Heart right ventricle (tissue), 16 donors: ENCODE measurements around the gene EVC. TPM values are rescaled to one million over a fixed set of nuclear protein-coding genes. Genes with fewer than 3 reads are reported as not detected.
A peak's percentile ranks its signal among the peaks of the same experiment; 100 is the strongest.

Source experiments
- ATAC-seq, 8 donors: fragments of 200-7000 bp; cut with Tn5 transposase; one replicate each; pipeline ENCODE4 v1.9.1; 2020; ENCODE audit warnings: mild to moderate bottlenecking in 8 of 8, moderate library complexity in 8 of 8, moderate number of reproducible peaks in 1 of 8
- DNase-seq, 2 donors: peaks; one replicate each; pipeline ENCODE4 v3.0.0-alpha.2; 2020
- H3K27ac ChIP-seq, 10 donors: fragments of 200-600 bp; sonication (generic) in 2 of 10; one replicate each; pipeline versions ENCODE4 v1.5.0 to v1.8.0; 2020 to 2022; ENCODE audit warnings: mild to moderate bottlenecking in 3 of 10
- H3K27me3 ChIP-seq, 7 donors: fragments of 200-600 bp; one replicate each; pipeline ENCODE4 v1.8.0; 2021 to 2022; ENCODE audit warnings: mild to moderate bottlenecking in 2 of 7
- H3K36me3 ChIP-seq, 9 donors: fragments of 200-600 bp; sonication (generic) in 1 of 9; one replicate each; pipeline versions ENCODE4 v1.5.0 to v1.8.0; 2020 to 2022; ENCODE audit warnings: mild to moderate bottlenecking in 2 of 9
- H3K4me1 ChIP-seq, 9 donors: fragments of 200-600 bp; sonication (generic) in 1 of 9; one replicate each; pipeline versions ENCODE4 v1.5.0 to v1.8.0; 2020 to 2022; ENCODE audit warnings: mild to moderate bottlenecking in 4 of 9
- H3K4me3 ChIP-seq, 10 donors: fragments of 200-600 bp; sonication (generic) in 2 of 10; one replicate each; pipeline versions ENCODE4 v1.5.0 to v1.8.0; 2020 to 2022; ENCODE audit warnings: mild to moderate bottlenecking in 7 of 10, moderate library complexity in 2 of 10
- H3K9me3 ChIP-seq, 11 donors: fragments of 200-600 bp in 10 of 11; sonication (generic) in 2 of 11; one replicate each; pipeline versions ENCODE4 v1.5.0 to v1.8.0; 2013 to 2022; ENCODE audit warnings: mild to moderate bottlenecking in 2 of 11, control low read depth in 1 of 11, moderate library complexity in 1 of 11
- CTCF ChIP-seq, 9 donors: fragments of 200-600 bp; sonication (generic) in 2 of 9; IDR thresholded peaks; one replicate each; pipeline versions ENCODE4 v1.5.0 to v1.8.0; 2021 to 2022; ENCODE audit warnings: antibody characterized with exemption in 9 of 9, mild to moderate bottlenecking in 5 of 9, moderate library complexity in 1 of 9
- WGBS, 2 donors: extraction: QIAGEN DNeasy Blood & Tissue Kit; methylation state at CpG; one replicate each; pipeline ENCODE4 v1.1.7; 2013; ENCODE audit warnings: inconsistent platforms in 1 of 2; 5-methylcytosine and 5-hydroxymethylcytosine counted together
- intact Hi-C, 10 donors: fragments of 100-400 bp; cut with DNase I; formaldehyde crosslinking; loops; one replicate each; pipeline versions ENCODE4 v1.11.1 to v1.14.2; 2022
- long read RNA-seq, 3 donors: library from polyadenylated mRNA; unstranded; transcript quantifications; one replicate each; pipeline ENCODE4 v2.0.0, GENCODE V29; 2020 to 2021
- polyA plus RNA-seq, 2 donors: library from polyadenylated mRNA; stranded (reverse); fragments of 200-250 nt; gene quantifications; one replicate each; pipeline ENCODE4 v1.2.3, GENCODE V29; 2013
- total RNA-seq, 10 donors: library from RNA; stranded (reverse); fragmentation: NEBNext Ultra II Directional in 3 of 10; extraction: Animal tissue kit (Norgen Biotek cat#: 25700) in 3 of 10; gene quantifications; one replicate each; pipeline versions ENCODE4 v1.2.1 to v1.2.4, GENCODE V29; 2021 to 2023
- donor health status: Arrhythmogenic right ventricular cardiomyopathy.
- donor health status: ischemic (EF 13 %, LVEDD 7.1; RV severe dilation, severe dysfunction).
- donor health status: healthy with polysubstance abuse.
- donor health status: DM: no; HTN: yes; CAD: no.
- donor health status: DM: no; HTN: no; CAD: no.
- donor health status: ischemic (EF 25% LVEDD 6.9; RV normal size, moderate dysfunction).
- donor health status: ischemic (EF 25% LVEDD 5.7; RV mildly dilated, moderate dysfunction).
- donor health status: healthy.
- donor health status: DM: yes; HTN: yes; CAD: no.
- donor health status: Ischemic cardiomyopathy.
- donor health status: ischemic (EF 35%, LVEDD 5.7; RV mildly dilated, moderate dysfunction).
- donor health status: nonischemic (EF 11% LVEDD 7.7; RV severe dilation, severe dysfunction).
- donor health status: DM: yes; HTN: yes; CAD: no.
- donor health status: PGD.
- donor health status: ischemic (EF 29% LVEDD 5.4; RV normal size, mild dysfunction).
- donor health status: nonischemic (EF 23%, LVEDD 6.1; RV moderate dilation, normal function).

Gene EVC
- 1 to 10 TPM; 3.3 to 7.5 (median 5.0) TPM for total RNA-seq
- polyA plus RNA-seq, result 1 to 10 TPM in 1 of 2 donors, under 1 TPM in 1; 0.97 to 3.0 TPM
- long read RNA-seq, donor 1, partial matches to known transcripts, result 1 of 5 reads
- long read RNA-seq, donor 1, other reads (novel, unspliced or antisense), result 4 of 5 reads
- long read RNA-seq, donor 2, partial matches to known transcripts, result 2 of 6 reads
- long read RNA-seq, donor 2, other reads (novel, unspliced or antisense), result 4 of 6 reads
- long read RNA-seq, donor 3, partial matches to known transcripts, result 0 of 12 reads
- long read RNA-seq, donor 3, other reads (novel, unspliced or antisense), result 12 of 12 reads

- peaks cover 0 to 18% (median 7%) of the 10 kb centered on the region in 11 donors for H3K9me3 ChIP-seq
- H3K4me3 ChIP-seq, result peak within 1 kb of the TSS; percentile 20 to 61 (median 54)
- DNase-seq, result peak; percentile 84 to 85
- peaks cover 0 to 54% (median 25%) of the 10 kb centered on the region in 7 donors for H3K27me3 ChIP-seq
- peak within 1 kb of the TSS in 8 of 10 donors; percentile 45 to 83 (median 60) for H3K27ac ChIP-seq
- intact Hi-C loops, result no loop called here
- peaks cover 0 to 50% (median 23%) of the 10 kb centered on the region in 9 donors for H3K4me1 ChIP-seq
- WGBS, 2 donors, result 0 to 1% methylated on average over 32 to 49 of the region's 49 CpGs
- ATAC-seq, result peak; percentile 86 to 93 (median 88)
- no peak for TF ChIP-seq CTCF (IDR thresholded peaks at IDR 0.05)
- H3K36me3 ChIP-seq, result no peaks in the 10 kb centered on the region
Measured at GRCh38 chr4:5710961-5711478, at the start of gene EVC. Gene EVC (plus strand): TSS chr4:5711201. CDS start chr4:5711381, 180 bp downstream.

- 80% methylated on average over 4 of the region's 4 CpGs for WGBS, 2 donors
- ATAC-seq (no peak), DNase-seq (no peak)
- Histone ChIP-seq H3K27me3 (peaks cover 0 to 2% (median 0%) of the 10 kb centered on the region in 7 donors), H3K27ac (no peak overlapping the region), H3K36me3 (peaks cover 0 to 31% (median 9%) of the 10 kb centered on the region in 9 donors), H3K4me1 (no peaks in the 10 kb centered on the region), H3K9me3 (peaks cover 0 to 23% (median 6%) of the 10 kb centered on the region in 11 donors), H3K4me3 (no peak overlapping the region)
- intact Hi-C loops, result no loop called here
- no peak for TF ChIP-seq CTCF (IDR thresholded peaks at IDR 0.05)
Measured at GRCh38 chr4:5661237-5661636, 49.8 kb upstream of the EVC start.

- Histone ChIP-seq H3K27me3 (no peaks in the 10 kb centered on the region), H3K27ac (no peak overlapping the region), H3K4me3 (no peak overlapping the region), H3K4me1 (no peaks in the 10 kb centered on the region), H3K36me3 (peaks cover 0 to 32% (median 9%) of the 10 kb centered on the region in 9 donors), H3K9me3 (peaks cover 0 to 29% (median 6%) of the 10 kb centered on the region in 11 donors)
- no peak for DNase-seq
- no peak for TF ChIP-seq CTCF (IDR thresholded peaks at IDR 0.05)
- 71 to 76% methylated on average over 1 of the region's 1 CpG for WGBS, 2 donors
- no peak for ATAC-seq
- intact Hi-C loops, result no loop called here
Measured at GRCh38 chr4:5662555-5662954, 48.4 kb upstream of the EVC start.

- intact Hi-C loops, result no loop called here
Measured at GRCh38 chr4:5664778-5665177, 46.2 kb upstream of the EVC start.

More at GRCh38 chr4:5664778-5665177, 46.2 kb upstream of the EVC start:
- peaks cover 0 to 34% (median 9%) of the 10 kb centered on the region in 9 donors for H3K36me3 ChIP-seq
- H3K9me3 ChIP-seq, result peaks cover 0 to 29% (median 7%) of the 10 kb centered on the region in 11 donors
- WGBS, 2 donors, result 95 to 96% methylated on average over 12 of the region's 12 CpGs
- H3K4me1 ChIP-seq, result no peaks in the 10 kb centered on the region
- H3K4me3 ChIP-seq, result no peak overlapping the region
- no peaks in the 10 kb centered on the region for H3K27me3 ChIP-seq
- ATAC-seq (no peak), DNase-seq (no peak)
- no peak overlapping the region for H3K27ac ChIP-seq
- no peak for TF ChIP-seq CTCF (IDR thresholded peaks at IDR 0.05)
